NCI-H460 (cell line): ENCODE data around the gene HES1. TPM values are rescaled to one million over a fixed set of nuclear protein-coding genes. Genes with fewer than 3 reads are reported as not detected.
A peak's percentile ranks its signal among the peaks of the same experiment; 100 is the strongest.
"Not testable (repeated sequence)": the region's sequence is repeated elsewhere in the genome, so short reads cannot be mapped to it uniquely, and the experiment has no call there.

Experiments
- DNase-seq: peaks from one replicate; pipeline ENCODE4 v3.0.0-alpha.2; 2016; ENCODE audit warnings: low read depth; ENCODE audit errors: extremely low read depth
- polyA plus RNA-seq: library from polyadenylated mRNA; depleted of rRNA; stranded (reverse); fragments of >200 nt; gene quantifications from 2 replicates; pipeline ENCODE4 v1.2.3, GENCODE V29; 2014; cell fraction: nucleus; rRNA removed
- total RNA-seq: library from RNA; depleted of rRNA; stranded (reverse); fragments of >200 nt; shearing (Covaris generic); gene quantifications from 2 replicates; pipeline ENCODE4 v1.2.3, GENCODE V29; 2014; rRNA removed

The HES1 gene
- 14.4 and 17.7 TPM in 2 replicates for total RNA-seq
- 3.2 and 7.6 TPM in 2 replicates for polyA plus RNA-seq

- peak; percentile 93 for DNase-seq
These were observed at the start of gene HES1 for GRCh38 chr3:194135806-194136518. HES1 (plus strand) TSS chr3:194136148; CDS start chr3:194136381, 233 bp downstream.

- no peak for DNase-seq
These were observed 49.4 kb upstream of the HES1 start for GRCh38 chr3:194086388-194087075.

- DNase-seq: no peak
These were observed 48.7 kb upstream of the HES1 start for GRCh38 chr3:194087280-194087679.

- no peak for DNase-seq
These were observed 47.7 kb upstream of the HES1 start for GRCh38 chr3:194087995-194088855.

- DNase-seq: peak; percentile 80
These were observed 46.4 kb upstream of the HES1 start for GRCh38 chr3:194089357-194090177.

GRCh38 chr3:194090178-194090555 lies 45.8 kb upstream of the HES1 start:
- DNase-seq: not testable (repeated sequence)

GRCh38 chr3:194090716-194091115 lies 45.2 kb upstream of the HES1 start:
- no peak for DNase-seq

- no peak for DNase-seq
These were observed 44.8 kb upstream of the HES1 start for GRCh38 chr3:194091141-194091540.

- not testable (repeated sequence) for DNase-seq
These were observed 44.1 kb upstream of the HES1 start for GRCh38 chr3:194091897-194092296.

GRCh38 chr3:194092881-194093301 lies 43.1 kb upstream of the HES1 start:
- no peak for DNase-seq

- DNase-seq: no peak
These were observed 42.1 kb upstream of the HES1 start for GRCh38 chr3:194093842-194094241.

- no peak for DNase-seq
These were observed 40.5 kb upstream of the HES1 start for GRCh38 chr3:194095464-194095863.

- no peak for DNase-seq
These were observed 40.0 kb upstream of the HES1 start for GRCh38 chr3:194095902-194096301.

- DNase-seq: no peak
These were observed 38.6 kb upstream of the HES1 start for GRCh38 chr3:194097141-194097882.

- DNase-seq: no peak
These were observed 37.7 kb upstream of the HES1 start for GRCh38 chr3:194098081-194098842.

GRCh38 chr3:194098843-194099183 lies 37.1 kb upstream of the HES1 start:
- no peak for DNase-seq

- no peak for DNase-seq
These were observed 36.7 kb upstream of the HES1 start for GRCh38 chr3:194099215-194099614.

- DNase-seq: no peak
These were observed 35.0 kb upstream of the HES1 start for GRCh38 chr3:194100856-194101390.
